ENCODE data around the gene PCED1B.

PCED1B gene

GRCh38 chr12:47280543-47281300 lies 201.3 kb downstream of the PCED1B start:
- no peak for DNase-seq

- no peak for DNase-seq
These were observed 202.3 kb downstream of the PCED1B start for GRCh38 chr12:47281667-47282171.

- peak; percentile 24 for DNase-seq
These were observed 202.8 kb downstream of the PCED1B start for GRCh38 chr12:47282206-47282605.

All from GOT3 (cell line).